Transverse colon (tissue), 3 donors: ENCODE data around the gene C6orf47.

ENCODE experiments used
- CTCF ChIP-seq, 5 experiments: fragments of 200-600 bp in 3 of 5; fragments of 450-650 bp in 2 of 5; sonication (generic) in 3 of 5; IDR thresholded peaks; 1 replicate in 2 of 5; 2 replicates in 3 of 5; pipeline ENCODE4 v1.5.1; 2016 to 2017; ENCODE audit warnings: antibody characterized with exemption in 5 of 5, inconsistent platforms in 3 of 5, mild to moderate bottlenecking in 2 of 5, moderate library complexity in 1 of 5
- EP300 ChIP-seq: sonication (generic); formaldehyde crosslinking; IDR thresholded peaks from one replicate; pipeline ENCODE4 v1.6.1; 2017; ENCODE audit warnings: antibody characterized with exemption, low read depth
- POLR2A ChIP-seq: fragments of 450-650 bp; IDR thresholded peaks from one replicate; pipeline ENCODE4 v1.6.1; 2016; ENCODE audit warnings: antibody characterized with exemption, mild to moderate bottlenecking, moderate library complexity

DNA sequence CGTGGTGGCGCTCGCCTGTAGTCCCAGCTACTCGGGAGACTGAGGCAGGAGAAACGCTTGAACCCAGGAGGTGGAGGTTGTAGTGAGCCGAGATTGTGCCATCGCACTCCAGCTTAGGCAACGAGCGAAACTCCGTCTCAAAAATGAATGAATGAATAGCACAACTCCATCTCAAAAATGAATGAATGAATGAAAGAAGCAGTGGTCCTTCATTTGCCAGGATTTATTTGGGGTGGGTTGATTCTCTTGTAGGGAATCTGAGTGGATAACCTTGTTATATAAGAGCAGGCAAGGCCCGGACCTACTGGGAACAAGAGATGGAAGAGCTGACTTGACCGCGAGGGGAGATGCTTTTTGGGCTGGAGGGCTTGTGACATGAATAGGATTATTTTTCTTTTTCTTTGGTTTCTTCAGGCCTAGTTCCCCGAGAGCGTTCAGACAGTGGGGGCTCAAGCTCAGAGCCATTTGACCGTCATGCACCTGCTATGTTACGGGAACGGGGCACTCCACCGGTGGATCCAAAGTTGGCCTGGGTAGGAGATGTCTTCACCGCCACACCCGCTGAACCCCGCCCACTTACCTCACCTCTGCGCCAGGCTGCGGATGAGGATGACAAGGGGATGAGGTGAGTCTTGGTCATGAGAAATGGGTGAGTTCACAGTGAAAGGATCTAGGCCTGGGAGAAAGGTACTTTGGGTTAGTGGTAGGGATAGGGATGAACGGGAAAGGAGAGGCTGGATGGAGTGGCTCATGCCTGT lies 30.2 kb downstream of the C6orf47 start:
- no peak for TF ChIP-seq CTCF (IDR thresholded peaks at IDR 0.05)
- TF ChIP-seq EP300 = no peak
- TF ChIP-seq POLR2A = no peak
